Measurements from ENCODE around the gene PRDM16.

The PRDM16 gene

DNA sequence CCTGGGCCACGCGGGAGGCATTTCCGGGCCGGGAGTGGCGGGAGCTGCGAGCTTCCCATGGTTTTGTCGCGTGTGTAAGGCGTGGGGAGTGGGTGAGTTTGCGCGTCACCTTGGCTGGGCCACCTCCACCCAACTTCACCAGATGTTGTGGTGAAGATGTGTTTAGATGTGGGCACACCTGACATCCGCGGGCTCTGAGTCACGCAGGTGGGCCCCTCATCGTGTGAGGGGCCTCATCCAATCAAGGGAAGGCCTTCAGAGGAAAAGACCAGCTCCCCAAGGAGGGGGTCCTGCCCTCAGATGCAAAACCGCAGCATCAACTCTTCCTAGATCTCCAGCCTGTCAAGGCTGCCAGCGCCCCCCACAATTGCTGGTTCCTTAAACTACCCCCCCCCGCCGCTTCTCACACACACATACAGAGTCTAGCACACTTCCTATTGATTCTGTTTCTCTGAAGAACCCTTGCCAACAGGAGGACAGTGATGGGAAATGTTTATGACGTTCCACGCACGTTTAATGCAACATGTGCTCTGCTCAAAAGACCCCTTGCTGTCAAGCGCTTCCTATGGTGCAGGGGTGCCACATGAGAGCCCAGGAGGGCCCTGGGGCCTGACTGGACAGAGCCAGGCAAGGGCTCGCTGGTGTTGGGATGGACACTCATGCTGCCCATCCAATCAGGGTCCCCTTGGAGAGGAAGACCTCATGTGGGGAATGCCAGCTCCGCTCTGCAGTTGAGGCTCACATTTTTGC, 35.8 kb upstream of the PRDM16 start:
- DNase-seq: peak in 2 of 5 experiments; percentile 27 to 38

DNA sequence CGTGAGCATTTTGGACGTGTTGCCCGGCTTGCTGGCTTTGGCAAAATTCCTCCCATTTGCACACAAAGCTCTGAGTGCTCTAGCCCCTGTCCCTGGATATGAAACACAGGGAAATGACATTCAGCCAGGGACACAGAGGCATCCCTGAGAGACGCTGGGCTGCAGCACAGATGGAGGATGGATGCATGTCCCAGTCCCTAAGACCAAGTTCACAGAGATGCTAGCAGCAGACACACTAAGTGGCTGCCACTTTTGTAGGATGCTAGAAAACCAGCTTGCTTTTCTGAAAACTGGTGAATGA, 35.3 kb upstream of the PRDM16 start:
- DNase-seq: no peak

DNA sequence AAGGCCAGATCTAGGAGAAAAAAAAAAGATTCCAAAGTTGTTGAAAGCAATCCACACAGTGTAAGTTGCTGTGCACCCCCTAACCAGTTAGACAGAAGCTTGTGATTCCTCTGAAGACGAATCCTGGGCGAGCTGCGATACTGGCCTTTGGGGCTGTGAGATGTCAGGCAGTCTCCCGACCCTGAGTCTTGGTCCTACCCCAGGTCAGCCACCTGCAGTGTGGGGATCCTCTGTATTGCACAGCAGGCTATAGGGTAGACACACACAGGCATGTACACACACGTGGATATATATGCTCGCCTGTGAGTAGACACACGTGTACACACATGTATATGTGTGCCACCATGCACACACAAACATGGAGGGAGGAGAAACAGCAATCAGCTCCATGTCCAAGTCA, 34.8 kb upstream of the PRDM16 start:
- no peak for DNase-seq

- DNase-seq: no peak
Measured at GRCh38 chr1:3034728-3035562, 34.1 kb upstream of the PRDM16 start.

DNA sequence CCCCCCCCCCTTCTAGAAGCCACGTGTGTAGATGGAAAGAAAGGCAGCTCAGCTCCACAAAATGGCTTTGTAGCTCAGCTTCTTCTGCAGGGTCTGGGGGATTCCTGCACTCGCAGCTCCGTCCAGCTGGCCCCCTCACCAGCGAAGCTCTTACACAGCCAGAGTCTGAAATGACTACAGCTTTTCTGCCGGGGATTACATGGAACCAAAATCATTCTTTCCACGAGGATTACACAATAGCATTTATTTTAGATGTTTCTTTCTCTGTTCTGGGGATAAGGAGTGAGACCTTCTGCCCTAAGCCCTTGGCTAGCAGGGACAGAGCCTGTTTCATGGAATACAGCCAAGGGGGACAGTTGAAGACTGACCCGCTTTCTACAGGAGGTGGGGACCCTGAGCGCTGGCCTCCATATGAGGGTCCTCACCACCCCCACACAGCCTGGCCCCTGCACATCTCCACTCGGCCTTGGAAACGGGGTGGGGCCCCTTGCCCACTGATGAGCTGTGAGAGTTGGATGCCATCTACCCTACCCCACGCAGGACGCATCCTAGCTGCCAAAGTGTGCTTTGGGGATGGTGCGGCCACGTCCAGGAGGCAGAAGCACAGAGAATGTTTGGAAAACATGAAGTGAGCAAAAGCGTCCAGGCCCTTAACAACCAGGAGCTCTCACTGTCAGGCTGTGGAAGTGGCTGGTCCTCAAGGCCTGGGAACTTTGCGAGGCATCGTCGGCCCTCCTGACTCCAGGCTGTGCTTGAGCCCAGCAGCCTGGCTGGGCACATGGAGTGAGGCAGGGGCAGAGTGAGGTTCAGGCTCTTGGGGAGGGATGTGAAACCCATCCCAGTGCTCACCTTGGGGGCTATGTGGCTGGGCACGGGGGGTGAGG, 33.2 kb upstream of the PRDM16 start:
- no peak for DNase-seq

- no peak for DNase-seq
Measured at GRCh38 chr1:3036447-3037280, 32.3 kb upstream of the PRDM16 start.

DNA sequence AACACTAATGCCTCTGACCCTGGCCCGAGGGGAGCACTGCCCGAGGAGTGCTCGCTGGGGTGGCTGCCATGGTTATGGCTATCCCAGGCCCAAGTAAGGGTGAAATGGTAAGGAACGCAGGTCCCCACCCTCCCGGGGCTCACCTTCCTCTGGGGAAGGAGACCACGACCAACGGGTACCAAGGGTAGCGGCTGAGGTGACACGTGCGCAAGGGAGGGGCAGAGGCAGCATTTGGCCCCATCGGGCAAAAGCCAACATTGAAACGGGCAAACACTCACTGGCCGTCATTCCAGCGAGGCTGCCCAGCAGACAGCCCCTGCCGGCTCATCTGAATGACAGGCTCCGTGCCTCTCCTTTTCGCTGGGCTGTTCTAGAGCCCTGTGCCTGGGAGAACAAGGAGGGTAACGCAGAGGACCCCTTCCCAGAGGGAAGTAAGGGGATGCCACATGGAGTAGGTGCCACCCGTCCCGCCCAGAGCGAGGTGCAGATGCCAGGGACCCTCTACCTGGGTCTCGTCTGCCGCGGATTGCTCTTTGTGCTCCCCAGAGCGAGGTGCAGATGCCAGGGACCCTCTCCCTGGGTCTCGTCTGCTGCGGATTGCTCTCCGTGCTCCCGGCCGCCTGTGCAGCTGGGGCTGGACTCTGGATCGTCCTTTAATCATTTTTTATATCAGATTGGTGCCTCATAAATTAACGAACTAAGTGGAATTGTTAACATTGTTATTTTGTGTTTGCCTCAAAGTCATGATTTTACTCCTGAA, 31.5 kb upstream of the PRDM16 start:
- DNase-seq: no peak

DNA sequence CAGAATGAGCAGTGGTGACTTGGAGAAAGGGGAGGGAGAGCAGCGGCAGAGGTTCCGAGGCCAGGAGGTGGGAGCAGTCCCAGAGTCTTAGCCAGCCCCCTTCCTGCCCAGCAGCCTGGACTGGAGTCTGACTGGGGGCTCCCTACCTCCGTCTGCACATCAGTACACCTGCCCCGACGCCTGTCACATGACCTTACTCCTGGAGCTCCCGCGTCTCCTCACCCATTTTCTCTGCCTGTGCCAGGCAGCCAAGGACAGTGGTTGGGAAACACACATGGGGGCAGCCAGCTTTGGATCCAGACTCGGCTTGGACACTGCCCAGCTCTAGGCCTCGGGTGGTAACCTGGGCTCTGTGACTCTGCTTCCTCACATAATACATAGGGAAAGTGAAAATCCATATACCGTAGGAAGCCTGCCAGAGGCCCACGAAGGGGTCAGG, 30.9 kb upstream of the PRDM16 start:
- DNase-seq: no peak

GRCh38 chr1:3038571-3039181, 30.3 kb upstream of the PRDM16 start:
- DNase-seq: no peak

- DNase-seq: no peak
Measured at GRCh38 chr1:3040004-3040403, 29.0 kb upstream of the PRDM16 start.

DNA sequence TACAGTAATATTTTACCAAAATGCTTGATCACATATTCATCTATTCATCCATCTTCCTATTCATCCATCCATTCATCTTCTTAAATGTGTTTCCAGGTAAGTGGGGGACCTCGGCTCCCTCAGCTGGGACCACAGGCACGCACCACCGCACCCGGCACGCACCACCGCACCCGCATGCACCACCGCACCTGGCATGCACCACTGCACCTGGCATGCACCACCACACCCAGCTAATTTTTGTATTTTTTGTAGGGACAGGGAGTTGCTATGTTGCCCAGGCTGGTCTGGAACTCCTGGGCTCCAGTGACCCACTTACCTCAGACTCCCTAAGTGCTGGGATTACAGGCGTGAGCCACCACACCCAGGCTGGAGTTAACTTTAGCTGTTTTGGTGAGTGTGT, 26.5 kb upstream of the PRDM16 start:
- DNase-seq: no peak

GRCh38 chr1:3049164-3049563, 19.8 kb upstream of the PRDM16 start:
- DNase-seq: no peak

GRCh38 chr1:3049905-3050304, 19.1 kb upstream of the PRDM16 start:
- no peak for DNase-seq

DNA sequence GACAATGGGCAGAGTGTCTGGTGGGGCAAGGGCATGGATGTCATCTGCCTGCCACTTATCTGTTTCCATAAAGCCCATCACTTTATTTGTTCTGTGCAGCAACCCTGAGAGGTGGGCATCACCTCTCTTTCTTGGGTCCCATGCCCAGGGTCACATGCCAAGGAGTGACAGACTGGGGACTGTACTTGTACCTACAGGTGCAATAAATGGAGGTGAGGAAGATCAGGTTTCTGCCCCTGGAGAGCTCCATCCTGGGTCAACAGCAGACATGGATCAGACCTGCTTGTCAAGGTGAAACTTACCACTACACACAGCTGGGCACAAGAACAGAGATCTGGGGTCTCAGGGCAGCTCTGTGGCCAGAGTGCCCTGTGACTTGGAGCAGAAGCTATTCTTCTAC, 18.4 kb upstream of the PRDM16 start:
- no peak for DNase-seq

DNA sequence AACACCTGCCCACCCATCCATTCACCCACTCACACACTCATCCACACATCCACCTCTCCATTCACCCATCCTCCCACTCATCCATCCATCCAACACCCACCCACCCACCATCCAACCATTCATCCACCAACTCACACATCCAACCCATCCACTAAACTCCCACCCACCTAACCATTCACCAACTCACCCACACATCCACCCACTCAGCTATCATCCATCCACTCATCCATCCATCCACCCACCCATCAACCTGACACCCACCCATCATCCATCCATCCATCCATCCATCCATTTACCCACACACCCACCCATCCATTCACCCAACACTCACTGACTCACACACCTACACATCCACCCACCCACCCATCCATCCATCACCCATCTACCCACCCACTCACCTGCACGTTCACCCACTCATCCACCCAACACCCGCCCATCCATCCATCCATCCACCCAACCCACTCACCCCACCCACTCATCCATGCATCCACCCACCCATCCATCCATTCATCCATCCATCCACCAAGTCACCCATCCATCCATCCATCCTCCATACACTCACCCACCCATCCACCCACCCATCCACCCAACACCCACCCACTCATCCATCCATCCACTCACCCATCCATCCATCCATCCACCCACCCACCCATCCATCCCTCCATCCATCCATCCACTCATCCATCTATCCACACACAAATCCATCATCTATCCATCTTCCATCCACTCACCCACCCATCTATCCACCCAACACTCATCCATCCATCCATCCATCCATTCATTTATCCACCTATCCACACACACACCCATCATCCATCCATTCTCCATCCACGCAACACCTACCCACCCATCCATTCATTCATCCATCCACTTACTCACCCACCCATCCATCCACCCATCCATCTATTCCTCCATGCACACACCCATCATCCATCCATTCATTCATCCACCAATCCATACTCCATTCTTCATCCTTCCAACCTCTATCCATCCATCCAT, 17.4 kb upstream of the PRDM16 start:
- no peak for DNase-seq

DNA sequence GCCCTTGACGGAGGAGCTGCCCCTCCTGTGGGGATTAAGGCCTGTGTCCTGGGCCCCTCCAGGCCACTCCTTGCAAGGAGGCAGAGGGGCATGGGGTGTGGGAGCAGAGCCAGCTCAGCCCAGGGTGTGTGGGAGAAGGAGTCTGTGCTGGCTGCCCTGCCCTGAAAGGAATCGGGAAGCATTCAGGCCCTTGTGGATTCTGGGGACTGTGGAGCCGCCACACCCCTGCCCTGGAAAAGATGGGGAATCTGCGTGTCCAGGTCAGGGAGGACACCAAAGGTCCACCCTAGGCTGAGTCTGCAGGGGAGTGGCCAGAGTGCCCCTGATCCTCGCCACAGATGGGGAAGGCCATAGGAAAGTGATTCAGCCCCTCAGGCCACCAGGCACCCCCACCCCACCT, 16.5 kb upstream of the PRDM16 start:
- DNase-seq: no peak

GRCh38 chr1:3053366-3053980, 15.5 kb upstream of the PRDM16 start:
- DNase-seq: no peak

DNA sequence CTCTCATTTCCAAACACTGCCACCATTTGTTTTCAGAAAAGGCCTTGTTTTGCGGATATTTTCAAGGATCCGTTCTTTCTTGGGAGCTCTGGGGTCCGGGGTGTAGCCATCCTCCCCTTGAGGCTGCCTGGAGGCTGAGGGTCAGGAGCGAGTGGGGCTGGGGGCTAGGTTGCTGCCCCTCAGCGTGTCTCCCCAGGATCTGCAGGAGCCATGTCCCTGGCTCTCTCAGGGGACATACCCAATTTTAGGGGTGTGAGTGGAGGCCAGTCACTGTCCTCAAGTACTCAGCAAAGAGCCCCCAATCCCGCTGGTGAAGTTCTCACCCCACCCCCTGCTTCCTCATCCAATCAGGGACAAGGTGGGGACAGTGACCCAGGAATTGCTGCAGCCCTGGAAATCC, 15.0 kb upstream of the PRDM16 start:
- no peak for DNase-seq

- DNase-seq: no peak
Measured at GRCh38 chr1:3054474-3054873, 14.5 kb upstream of the PRDM16 start.
